ENCODE data around the gene OR51D1.

GRCh38 chr11:4664786-4665185 is 27.5 kb downstream of the OR51D1 start:
- no peak for TF ChIP-seq EZH2 (IDR thresholded peaks at IDR 0.05)
- no peak for TF ChIP-seq POLR2AphosphoS5 (IDR thresholded peaks at IDR 0.05; ENCODE audit: borderline replicate concordance, low read depth, low read length)
- TF ChIP-seq FOXP2 (optimal IDR thresholded peaks at IDR 0.05; ENCODE audit: control extremely low read depth, extremely low read length, insufficient read depth): no peak
